GM21619 (cell line): ENCODE measurements around the gene ESM1.

Experiments used
- ATAC-seq: cut with Tn5 transposase; IDR thresholded peaks from one replicate; pipeline ENCODE4 v1.9.1; 2021; ENCODE audit not compliant: unreplicated experiment

Gene ESM1

GRCh38 chr5:54988218-54988617 is 2.8 kb upstream of the ESM1 start:
- no peak for ATAC-seq

- ATAC-seq = no peak
These were observed 869 bp upstream of the ESM1 start for GRCh38 chr5:54986269-54986654.

DNA sequence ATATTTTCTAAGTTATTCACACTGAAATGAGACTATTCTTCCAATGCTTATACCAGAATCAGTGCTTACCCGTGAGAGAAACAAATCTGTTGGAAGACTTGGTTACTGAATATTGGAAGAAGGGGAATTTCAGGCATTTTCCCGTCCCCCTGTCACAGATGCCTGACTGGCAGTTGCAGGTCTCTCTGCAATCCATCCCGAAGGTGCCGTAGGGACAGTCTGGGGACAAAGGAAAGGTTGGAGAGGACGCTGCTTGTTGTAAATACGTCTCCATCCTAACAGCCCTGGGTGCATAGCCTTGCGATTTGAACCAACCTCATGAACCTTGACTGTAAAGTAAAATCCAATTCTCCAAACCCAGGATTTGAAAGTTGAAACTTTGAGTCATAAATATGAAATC is 3.5 kb downstream of the ESM1 start:
- no peak for ATAC-seq

DNA sequence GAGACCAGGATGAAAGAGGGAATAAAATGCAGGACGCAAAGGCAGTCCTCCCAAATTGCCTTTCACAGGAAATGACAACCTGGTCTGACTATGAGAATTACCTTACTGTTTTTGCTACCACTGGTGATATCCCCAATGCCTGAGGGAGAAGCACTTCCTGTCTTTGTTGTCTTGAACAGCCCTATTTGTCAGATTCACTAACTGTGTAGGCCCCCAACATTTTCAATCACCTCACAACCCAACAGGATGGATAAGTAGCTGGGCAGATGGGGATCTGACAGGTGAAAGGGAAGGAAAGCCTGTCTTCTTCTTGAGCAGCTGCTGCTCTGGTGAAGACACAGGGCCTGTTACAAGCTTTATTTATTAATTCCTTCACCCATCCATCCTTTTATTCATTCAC is 9.7 kb downstream of the ESM1 start:
- no peak for ATAC-seq

DNA sequence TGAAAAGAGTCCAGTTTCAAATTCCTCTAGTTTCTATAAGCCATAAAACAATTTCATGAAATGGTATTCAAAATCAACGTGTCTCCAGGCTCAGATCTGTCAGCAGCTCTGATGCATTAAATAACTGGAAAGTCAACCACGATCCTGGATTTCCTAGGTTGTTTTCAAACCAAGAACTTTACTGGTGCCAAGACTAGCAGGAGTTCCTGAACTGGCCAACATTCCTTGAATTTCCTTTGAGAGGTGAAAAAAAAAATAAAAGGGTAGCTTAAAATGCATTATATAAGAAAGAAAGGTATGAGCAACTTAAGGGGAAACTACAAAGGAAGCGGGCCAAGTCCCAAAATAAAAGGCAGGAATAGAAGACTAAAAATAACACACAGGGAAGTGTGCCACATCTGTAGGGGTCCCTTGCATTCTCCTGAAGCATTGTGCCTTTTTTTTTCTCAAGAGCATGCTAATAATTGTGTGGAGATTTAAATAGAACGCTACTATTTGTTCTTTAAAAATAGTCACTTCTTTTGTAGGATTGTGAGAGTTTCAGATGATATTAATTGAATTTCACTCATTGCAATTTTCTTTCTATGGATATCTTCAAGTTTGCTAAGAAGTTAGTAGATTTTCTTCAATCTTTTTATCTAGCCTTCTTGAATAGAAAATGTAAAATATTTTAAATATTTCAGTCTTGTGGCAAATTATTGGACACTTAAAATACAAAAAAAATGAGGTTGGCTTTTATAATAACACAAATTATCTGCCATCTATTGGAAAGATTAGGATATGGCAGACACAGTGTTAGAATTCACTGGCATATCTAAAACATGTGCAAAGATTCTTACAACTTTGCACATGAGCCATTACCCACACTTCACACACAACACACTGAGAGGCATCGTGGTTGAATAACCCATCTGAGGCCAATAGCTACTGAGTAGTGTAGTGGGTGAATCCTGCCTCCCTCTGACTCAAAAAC is 15.3 kb downstream of the ESM1 start:
- ATAC-seq = no peak

- ATAC-seq = no peak
These were observed 16.2 kb downstream of the ESM1 start for GRCh38 chr5:54969242-54969641.

- ATAC-seq = no peak
These were observed 19.6 kb downstream of the ESM1 start for GRCh38 chr5:54965806-54966205.

GRCh38 chr5:54964405-54964804 is 21.0 kb downstream of the ESM1 start:
- ATAC-seq = no peak

GRCh38 chr5:54959673-54960418 is 25.5 kb downstream of the ESM1 start:
- no peak for ATAC-seq

- no peak for ATAC-seq
These were observed 28.5 kb downstream of the ESM1 start for GRCh38 chr5:54956922-54957321.

GRCh38 chr5:54947187-54947586 is 38.2 kb downstream of the ESM1 start:
- ATAC-seq = no peak

DNA sequence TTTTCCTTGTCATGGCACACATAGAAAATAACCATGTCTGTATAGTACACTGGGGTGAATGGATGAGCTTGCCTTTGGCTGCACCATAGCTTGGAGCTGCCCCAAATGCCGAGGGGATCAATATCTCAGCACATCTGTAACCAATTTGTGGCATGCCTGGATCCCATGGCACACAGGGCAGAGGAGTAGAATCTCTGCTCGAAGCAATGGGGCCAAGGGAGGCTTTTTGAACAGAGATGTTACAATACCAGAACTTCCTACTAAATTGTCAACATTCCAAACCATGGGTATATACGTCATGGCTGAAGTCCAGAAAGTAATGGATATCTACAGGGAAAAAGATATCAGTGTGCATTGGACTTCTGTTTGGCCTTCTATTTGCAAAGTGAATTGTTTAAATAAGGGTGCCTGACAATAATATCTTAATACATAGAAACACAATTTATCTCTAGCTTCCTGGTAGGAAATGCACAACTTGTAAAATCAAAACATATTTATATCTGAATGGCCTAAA is 39.0 kb downstream of the ESM1 start:
- ATAC-seq = no peak

GRCh38 chr5:54944364-54944763 is 41.0 kb downstream of the ESM1 start:
- ATAC-seq = no peak

- no peak for ATAC-seq
These were observed 43.2 kb downstream of the ESM1 start for GRCh38 chr5:54942064-54942778.

DNA sequence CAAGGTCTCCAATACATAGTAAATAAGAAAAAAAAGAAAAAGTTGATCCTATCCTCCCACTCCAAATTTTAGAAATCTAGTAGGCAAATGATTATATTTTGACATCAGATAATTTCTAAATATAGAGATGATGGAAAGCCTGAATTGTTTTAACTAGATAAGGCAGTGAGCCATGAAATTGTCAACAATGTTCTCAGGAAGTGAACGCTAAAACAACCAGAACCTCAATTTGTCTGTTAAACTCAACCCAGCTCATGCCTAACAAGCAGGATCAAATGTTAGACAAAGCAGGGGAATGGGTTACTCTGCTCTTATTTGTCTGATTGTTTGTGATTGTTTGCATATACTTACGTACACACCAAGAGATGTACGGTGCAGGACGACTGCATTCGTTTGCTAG is 49.2 kb downstream of the ESM1 start:
- no peak for ATAC-seq

DNA sequence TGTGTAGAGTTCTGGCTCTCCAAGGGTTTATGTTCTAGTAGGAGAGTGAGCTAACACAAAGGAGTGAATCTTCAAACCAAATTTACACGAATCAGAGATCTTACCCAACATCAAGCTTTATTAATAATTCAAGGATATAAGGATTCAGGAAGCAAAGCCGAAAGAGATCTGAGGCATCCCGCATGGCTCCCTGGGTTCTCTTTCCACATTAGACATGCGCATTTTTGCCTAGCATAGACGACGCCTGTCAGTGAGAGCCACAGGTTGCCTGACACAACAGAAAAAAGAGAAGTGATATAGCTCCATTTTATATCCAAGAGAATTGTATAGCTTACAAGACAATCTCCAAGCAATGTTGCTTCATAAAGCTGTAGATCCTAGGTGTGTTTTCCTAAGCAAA is 52.6 kb downstream of the ESM1 start:
- no peak for ATAC-seq

DNA sequence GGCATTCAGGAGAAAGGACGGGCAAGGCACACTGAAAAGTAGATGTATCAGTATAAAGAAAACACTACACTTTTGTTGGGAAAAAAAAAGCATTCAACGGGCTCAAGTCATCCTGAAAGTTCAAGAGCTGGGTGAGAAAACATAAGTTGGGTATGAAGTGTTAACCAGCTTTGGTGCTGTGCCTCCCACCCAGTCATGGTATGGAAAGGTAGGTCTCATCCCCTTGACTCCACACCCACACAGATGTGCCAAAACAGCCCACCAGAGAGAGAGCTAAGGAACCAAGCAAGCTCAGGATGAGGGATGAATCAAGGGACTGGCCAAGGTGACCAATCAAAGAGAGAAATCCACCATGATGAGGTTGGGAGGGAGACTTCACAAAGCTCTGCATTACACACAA is 54.7 kb downstream of the ESM1 start:
- ATAC-seq = no peak
